ENCODE results near the gene INSL4.

Gene INSL4

GRCh38 chr9:5231212-5231611, at the start of gene INSL4:
TSS of gene INSL4 (plus strand) at chr9:5231419. CDS start at chr9:5231524, 105 bp downstream.
- no peak for DNase-seq

- no peak for DNase-seq
These were observed 46.4 kb upstream of the INSL4 start for GRCh38 chr9:5184776-5185175.

- DNase-seq, result no peak
These were observed 45.9 kb upstream of the INSL4 start, which contains the start of gene INSL6 for GRCh38 chr9:5185220-5185840. TSS of gene INSL6 (minus strand) at chr9:5185639. CDS start at chr9:5185602, 37 bp downstream.

GRCh38 chr9:5186416-5187169, 44.6 kb upstream of the INSL4 start:
- DNase-seq, result peak; percentile 58

GRCh38 chr9:5188060-5188984, 42.9 kb upstream of the INSL4 start:
- DNase-seq, result no peak

- no peak for DNase-seq
These were observed 39.2 kb upstream of the INSL4 start for GRCh38 chr9:5191985-5192384.

- DNase-seq, result no peak
These were observed 37.9 kb upstream of the INSL4 start for GRCh38 chr9:5193345-5193744.

GRCh38 chr9:5195463-5195862, 35.8 kb upstream of the INSL4 start:
- DNase-seq, result no peak

GRCh38 chr9:5205071-5205470, 26.1 kb upstream of the INSL4 start:
- DNase-seq, result no peak

GRCh38 chr9:5230554-5230953, 665 bp upstream of the INSL4 start:
- no peak for DNase-seq

GRCh38 chr9:5263351-5264218, 32.4 kb downstream of the INSL4 start:
- DNase-seq, result no peak

- no peak for DNase-seq
These were observed 33.0 kb downstream of the INSL4 start for GRCh38 chr9:5264219-5264595.

GRCh38 chr9:5265939-5266338, 34.7 kb downstream of the INSL4 start:
- DNase-seq, result no peak

- no peak for DNase-seq
These were observed 38.1 kb downstream of the INSL4 start for GRCh38 chr9:5269249-5269715.

- DNase-seq, result no peak
These were observed 43.6 kb downstream of the INSL4 start for GRCh38 chr9:5274770-5275169.

- DNase-seq, result no peak
These were observed 47.3 kb downstream of the INSL4 start for GRCh38 chr9:5278486-5278885.

Measured in DMS153 (cell line).